ENCODE results near the gene CYP3A7.
"Not testable (repeated sequence)": the region's sequence is repeated elsewhere in the genome, so short reads cannot be mapped to it uniquely, and the experiment has no call there.

The CYP3A7 gene

DNA sequence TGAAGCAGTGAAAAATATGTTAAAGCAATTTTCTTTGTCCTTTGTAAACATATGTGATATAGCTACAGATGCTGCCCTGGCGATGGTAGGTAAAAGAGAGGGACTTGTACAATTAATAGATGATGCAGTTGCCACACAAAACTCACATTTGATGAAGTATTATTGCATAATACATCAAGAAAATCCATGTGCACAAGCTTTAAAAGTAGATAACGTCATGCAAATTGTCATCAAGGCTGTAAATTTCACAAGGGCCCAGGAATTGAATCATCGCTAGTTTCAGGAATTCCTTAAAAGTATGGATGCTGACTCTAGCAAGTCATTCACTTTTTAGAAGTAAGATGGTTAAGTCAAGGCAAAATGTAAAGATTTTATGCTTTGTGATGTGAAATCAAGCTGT is 65.2 kb downstream of the CYP3A7 start:
- DNase-seq (ENCODE audit: low read depth, low spot score), result no peak

DNA sequence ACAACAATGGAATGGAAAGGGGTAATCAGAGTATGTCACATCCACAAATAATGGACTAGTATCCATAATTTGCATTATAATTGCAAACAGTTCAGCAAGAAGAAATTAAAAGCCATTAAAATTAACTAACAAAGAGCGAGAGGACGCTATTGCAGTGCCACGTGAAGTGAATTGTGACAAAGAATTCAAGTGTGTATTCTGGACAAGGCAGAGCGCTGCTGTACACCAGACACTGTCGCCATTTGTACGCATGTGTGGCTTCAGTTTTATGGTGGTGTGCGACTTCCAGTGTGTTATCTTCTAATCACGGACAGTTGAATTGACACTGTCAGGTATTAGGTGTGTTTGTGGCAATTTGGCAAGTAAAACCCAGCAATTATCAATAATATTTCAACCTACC is 66.5 kb downstream of the CYP3A7 start:
- no peak for DNase-seq (ENCODE audit: low read depth, low spot score)

DNA sequence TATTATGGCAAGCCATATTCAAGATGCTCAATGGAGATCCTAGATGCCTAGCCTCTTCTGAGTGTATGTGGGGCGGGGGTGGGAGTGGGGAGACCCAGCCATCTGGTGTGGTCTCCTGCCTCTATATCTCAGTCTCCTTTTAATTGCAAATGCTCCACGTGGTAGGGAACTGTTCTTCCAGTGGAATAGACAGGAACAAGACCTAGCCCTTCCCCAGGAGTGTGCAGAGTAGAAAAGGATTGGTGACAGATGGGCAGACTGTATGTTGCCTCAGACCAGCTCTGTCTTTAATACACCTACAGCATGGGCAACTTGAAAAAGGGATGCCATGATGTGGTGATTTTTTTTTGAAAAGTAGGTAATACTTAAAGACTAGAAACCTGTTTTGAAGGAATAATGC is 67.8 kb downstream of the CYP3A7 start:
- DNase-seq (ENCODE audit: low read depth, low spot score), result no peak

DNA sequence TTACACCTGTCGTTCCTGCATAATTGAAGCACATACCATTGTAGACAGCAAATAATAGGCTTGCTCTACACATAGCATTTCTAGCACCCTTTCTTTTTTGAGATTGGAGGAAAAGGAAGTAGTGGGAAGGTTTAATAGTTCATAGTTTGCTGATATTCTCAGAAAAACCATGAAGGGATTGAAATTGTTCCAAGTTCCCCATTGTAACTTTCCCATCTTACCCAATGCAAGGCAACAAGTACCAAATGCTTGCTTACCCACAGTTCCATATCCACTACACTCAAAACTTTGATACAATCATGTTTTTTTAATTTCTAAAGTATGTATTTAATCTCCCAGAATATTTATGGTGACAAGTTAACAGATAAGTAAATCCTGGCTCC is 69.0 kb downstream of the CYP3A7 start:
- no peak for DNase-seq (ENCODE audit: low read depth, low spot score)

DNA sequence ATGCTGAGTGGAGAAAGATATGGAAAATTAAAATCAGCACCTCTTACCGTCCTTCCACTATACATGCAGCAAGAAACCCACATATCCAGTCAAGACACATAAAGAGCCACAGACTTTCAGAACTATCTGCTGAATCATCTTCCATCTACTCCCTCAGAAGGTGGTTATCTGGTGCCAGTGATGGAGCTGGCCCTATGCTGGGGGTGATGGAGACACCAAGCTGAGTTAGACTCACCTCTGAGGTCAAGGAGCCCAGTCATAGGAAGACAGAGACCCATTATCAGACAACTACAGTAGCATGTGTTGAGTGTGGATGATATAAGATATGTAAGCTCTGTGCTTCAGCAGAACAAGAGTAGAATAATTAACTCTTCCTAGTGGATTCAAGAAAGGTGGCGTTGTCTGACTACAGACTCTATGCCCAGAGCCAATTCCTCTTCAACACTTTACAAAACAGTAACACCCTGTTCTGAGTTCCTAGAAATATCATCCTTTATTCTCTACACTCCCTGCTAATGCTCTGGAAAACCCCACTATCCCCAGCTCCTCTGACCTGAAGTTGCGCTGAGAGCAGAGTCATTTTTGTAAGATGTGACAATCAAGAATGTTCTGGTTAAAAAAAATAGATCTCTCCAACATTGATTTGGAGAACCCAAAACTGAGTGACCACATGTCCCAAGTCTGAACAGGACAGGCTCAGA is 69.5 kb downstream of the CYP3A7 start:
- DNase-seq (ENCODE audit: low read depth, low spot score), result no peak

DNA sequence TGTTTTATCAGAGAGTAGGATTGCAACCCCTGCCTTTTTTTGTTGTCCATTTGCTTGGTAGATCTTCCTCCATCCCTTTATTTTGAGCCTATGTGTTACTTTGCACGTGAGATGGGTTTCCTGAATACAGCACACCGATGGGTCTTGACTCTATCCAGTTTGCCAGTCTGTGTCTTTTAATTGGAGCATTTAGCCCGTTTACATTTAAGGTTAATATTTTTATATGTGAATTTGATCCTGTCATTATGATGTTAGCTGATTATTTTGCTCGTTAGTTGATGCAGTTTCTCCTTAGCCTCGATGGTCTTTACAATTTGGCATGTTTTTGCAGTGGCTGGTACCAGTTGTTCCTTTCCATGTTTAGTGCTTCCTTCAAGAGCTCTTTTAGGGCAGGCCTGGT is 77.1 kb downstream of the CYP3A7 start:
- DNase-seq (ENCODE audit: low read depth, low spot score), result not testable (repeated sequence)

Data from astrocyte of the hippocampus (primary cell).